ENCODE data around the gene EFHC2.

The EFHC2 gene

GRCh38 chrX:44156726-44157125 lies 186.7 kb downstream of the EFHC2 start:
- DNase-seq (ENCODE audit: low read depth), result no peak
- no peak for TF ChIP-seq CTCF (IDR thresholded peaks at IDR 0.05; ENCODE audit: low read depth, low read length, missing control alignments)
- H3K4me3 ChIP-seq (ENCODE audit: low read depth, low read length), result no peak overlapping the region
- in situ Hi-C loops (cut with HindIII; ENCODE audit: low sequenced_read_pairs), result no loop called here

- no peak for TF ChIP-seq CTCF (IDR thresholded peaks at IDR 0.05; ENCODE audit: low read depth, low read length, missing control alignments)
- H3K4me3 ChIP-seq (ENCODE audit: low read depth, low read length), result no peak overlapping the region
- no peak for DNase-seq (ENCODE audit: low read depth)
- in situ Hi-C loops (cut with HindIII; ENCODE audit: low sequenced_read_pairs), result no loop called here
These were observed 188.3 kb downstream of the EFHC2 start for GRCh38 chrX:44155126-44155525.

GRCh38 chrX:44152852-44153251 lies 190.6 kb downstream of the EFHC2 start:
- DNase-seq (ENCODE audit: low read depth), result no peak
- no peak overlapping the region for H3K4me3 ChIP-seq (ENCODE audit: low read depth, low read length)
- TF ChIP-seq CTCF (IDR thresholded peaks at IDR 0.05; ENCODE audit: low read depth, low read length, missing control alignments), result no peak
- in situ Hi-C loops (cut with HindIII; ENCODE audit: low sequenced_read_pairs), result no loop called here

- H3K4me3 ChIP-seq (ENCODE audit: low read depth, low read length), result no peak overlapping the region
- in situ Hi-C loops (cut with HindIII; ENCODE audit: low sequenced_read_pairs), result no loop called here
- TF ChIP-seq CTCF (IDR thresholded peaks at IDR 0.05; ENCODE audit: low read depth, low read length, missing control alignments), result no peak
- DNase-seq (ENCODE audit: low read depth), result no peak
These were observed 196.3 kb downstream of the EFHC2 start for GRCh38 chrX:44147130-44147529.

- no peak for TF ChIP-seq CTCF (IDR thresholded peaks at IDR 0.05; ENCODE audit: low read depth, low read length, missing control alignments)
- in situ Hi-C loops (cut with HindIII; ENCODE audit: low sequenced_read_pairs), result no loop called here
- H3K4me3 ChIP-seq (ENCODE audit: low read depth, low read length), result no peak overlapping the region
- no peak for DNase-seq (ENCODE audit: low read depth)
These were observed 199.1 kb downstream of the EFHC2 start for GRCh38 chrX:44144177-44144945.

GRCh38 chrX:44143061-44143602 lies 200.3 kb downstream of the EFHC2 start:
- in situ Hi-C loops (cut with HindIII; ENCODE audit: low sequenced_read_pairs), result no loop called here
- no peak for DNase-seq (ENCODE audit: low read depth)
- no peak overlapping the region for H3K4me3 ChIP-seq (ENCODE audit: low read depth, low read length)
- no peak for TF ChIP-seq CTCF (IDR thresholded peaks at IDR 0.05; ENCODE audit: low read depth, low read length, missing control alignments)
